Tibial nerve (tissue), 4 donors: ENCODE results near the gene KMT2C. TPM values are rescaled to one million over a fixed set of nuclear protein-coding genes. Genes with fewer than 3 reads are reported as not detected.

ENCODE experiments used
- DNase-seq, 2 donors: peaks; one replicate each; pipeline ENCODE4 v3.0.0-alpha.2; 2019; ENCODE audit warnings: low spot score in 2 of 2
- H3K27ac ChIP-seq, 4 donors: fragments of 200-600 bp; sonication (generic) in 3 of 4; one replicate each; pipeline ENCODE4 v1.5.1; 2017 to 2019; ENCODE audit warnings: mild to moderate bottlenecking in 1 of 4
- H3K27me3 ChIP-seq, 2 donors: fragments of 200-600 bp; sonication (generic) in 1 of 2; one replicate each; pipeline versions ENCODE4 v1.5.1 to v1.6.0; 2017 to 2019
- H3K36me3 ChIP-seq, 3 donors: fragments of 200-600 bp; sonication (generic); one replicate each; pipeline ENCODE4 v1.5.1; 2018 to 2019
- H3K4me1 ChIP-seq, 4 donors: fragments of 200-600 bp; sonication (generic) in 3 of 4; one replicate each; pipeline ENCODE4 v1.5.1; 2017 to 2019
- H3K4me3 ChIP-seq, 4 donors: fragments of 200-600 bp; sonication (generic) in 3 of 4; one replicate each; pipeline ENCODE4 v1.5.1; 2017 to 2019; ENCODE audit warnings: mild to moderate bottlenecking in 1 of 4, moderate library complexity in 1 of 4
- H3K9me3 ChIP-seq, 4 donors: fragments of 200-600 bp; sonication (generic) in 3 of 4; one replicate each; pipeline ENCODE4 v1.5.1; 2017 to 2019
- EP300 ChIP-seq, 2 donors: sonication (generic); formaldehyde crosslinking; IDR thresholded peaks; one replicate each; pipeline ENCODE4 v1.6.1; 2017; ENCODE audit warnings: antibody characterized with exemption in 2 of 2, mild to moderate bottlenecking in 1 of 2
- POLR2A ChIP-seq, 2 donors: fragments of 450-650 bp; IDR thresholded peaks; one replicate each; pipeline ENCODE4 v1.6.1; 2017; ENCODE audit warnings: antibody characterized with exemption in 2 of 2, mild to moderate bottlenecking in 2 of 2, moderate library complexity in 2 of 2
- WGBS, 2 donors: methylation state at CpG; one replicate each; pipeline ENCODE4 v1.1.5; 2018; 5-methylcytosine and 5-hydroxymethylcytosine counted together
- total RNA-seq, 4 donors: library from RNA; depleted of rRNA; stranded (reverse); fragments of >200 nt; gene quantifications; one replicate each; pipeline ENCODE4 v1.1.0, GENCODE V29; 2016
- TF ChIP-seq, protein P1 (sequence below), 5 experiments: fragments of 200-600 bp in 3 of 5; fragments of 450-650 bp in 2 of 5; sonication (generic) in 3 of 5; IDR thresholded peaks; one replicate each; pipeline ENCODE4 v1.5.1; 2016 to 2019; ENCODE audit warnings: antibody characterized with exemption in 5 of 5, mild to moderate bottlenecking in 3 of 5, moderate library complexity in 2 of 5

The KMT2C gene
- total RNA-seq, 4 donors from 2014 or later: 63.2 to 86.1 (median 69.4) TPM

DNA sequence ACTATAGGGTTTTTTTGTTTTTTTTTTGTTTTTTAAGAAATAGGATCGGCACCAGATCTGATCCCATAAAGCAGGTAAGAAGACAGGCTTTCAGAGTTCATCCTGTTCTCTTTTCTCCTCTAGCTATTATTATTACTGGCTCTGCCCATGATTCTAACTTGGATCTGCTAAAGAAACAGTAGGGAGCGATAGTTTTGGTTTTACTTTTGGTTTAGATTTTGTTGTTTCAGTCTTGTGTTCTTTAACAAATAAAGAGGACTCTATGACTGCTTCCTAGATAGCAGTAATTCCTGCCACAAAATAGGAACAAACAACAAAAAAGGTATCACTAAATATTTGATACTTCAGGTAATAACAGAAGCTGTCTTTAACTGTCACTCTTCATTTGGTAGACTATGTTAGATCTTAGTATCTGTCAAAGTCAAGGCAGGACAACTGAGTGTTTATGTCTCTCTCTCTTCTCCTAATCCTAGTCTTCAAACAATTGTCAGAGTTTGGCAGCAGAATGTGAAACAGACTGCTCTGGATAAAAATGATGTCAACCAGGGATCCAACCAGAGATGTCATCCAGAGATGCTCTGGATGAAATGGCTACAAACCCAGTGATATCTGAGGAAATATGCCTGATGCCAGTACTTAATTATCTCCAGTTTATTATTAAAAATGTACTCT is 99.8 kb downstream of the KMT2C start:
- Histone ChIP-seq H3K4me1 (peaks cover 0 to 64% (median 20%) of the 10 kb centered on the region in 4 donors), H3K4me3 (peak overlapping the region in 2 of 4 donors; percentile 20 to 33), H3K27me3 (no peaks in the 10 kb centered on the region), H3K9me3 (no peaks in the 10 kb centered on the region), H3K27ac (peak overlapping the region in 3 of 4 donors; percentile 1 to 59 (median 25)), H3K36me3 (no peaks in the 10 kb centered on the region)
- no peak for TF ChIP-seq POLR2A (IDR thresholded peaks at IDR 0.05)
- TF ChIP-seq, protein P1, sequence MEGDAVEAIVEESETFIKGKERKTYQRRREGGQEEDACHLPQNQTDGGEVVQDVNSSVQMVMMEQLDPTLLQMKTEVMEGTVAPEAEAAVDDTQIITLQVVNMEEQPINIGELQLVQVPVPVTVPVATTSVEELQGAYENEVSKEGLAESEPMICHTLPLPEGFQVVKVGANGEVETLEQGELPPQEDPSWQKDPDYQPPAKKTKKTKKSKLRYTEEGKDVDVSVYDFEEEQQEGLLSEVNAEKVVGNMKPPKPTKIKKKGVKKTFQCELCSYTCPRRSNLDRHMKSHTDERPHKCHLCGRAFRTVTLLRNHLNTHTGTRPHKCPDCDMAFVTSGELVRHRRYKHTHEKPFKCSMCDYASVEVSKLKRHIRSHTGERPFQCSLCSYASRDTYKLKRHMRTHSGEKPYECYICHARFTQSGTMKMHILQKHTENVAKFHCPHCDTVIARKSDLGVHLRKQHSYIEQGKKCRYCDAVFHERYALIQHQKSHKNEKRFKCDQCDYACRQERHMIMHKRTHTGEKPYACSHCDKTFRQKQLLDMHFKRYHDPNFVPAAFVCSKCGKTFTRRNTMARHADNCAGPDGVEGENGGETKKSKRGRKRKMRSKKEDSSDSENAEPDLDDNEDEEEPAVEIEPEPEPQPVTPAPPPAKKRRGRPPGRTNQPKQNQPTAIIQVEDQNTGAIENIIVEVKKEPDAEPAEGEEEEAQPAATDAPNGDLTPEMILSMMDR (IDR thresholded peaks at IDR 0.05): no peak
- no peak for TF ChIP-seq EP300 (IDR thresholded peaks at IDR 0.05)
- 43 to 70% methylated on average over 2 of the region's 2 CpGs for WGBS, 2 donors
- DNase-seq: no peak

DNA sequence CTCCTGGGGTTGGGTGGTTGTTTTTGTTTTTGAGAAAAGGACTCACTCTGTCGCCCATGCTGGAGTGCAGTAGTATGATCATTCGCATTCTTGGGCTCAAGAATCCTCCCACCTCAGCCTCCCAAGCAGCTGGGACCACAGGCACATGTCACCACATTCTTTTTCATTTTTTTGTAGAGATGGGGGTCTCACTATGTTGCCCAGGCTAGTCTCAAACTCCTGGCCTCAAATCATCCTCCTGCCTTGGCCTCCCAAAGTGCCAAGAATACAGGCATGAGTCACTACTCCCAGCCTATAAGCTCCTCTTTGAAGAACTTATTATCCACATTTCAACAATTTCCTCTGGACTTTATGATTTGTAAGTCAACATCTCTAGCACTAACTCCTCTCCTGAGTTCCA is 102.7 kb downstream of the KMT2C start:
- peaks cover 0 to 44% (median 17%) of the 10 kb centered on the region in 4 donors for H3K4me1 ChIP-seq
- H3K4me3 ChIP-seq: no peak overlapping the region
- TF ChIP-seq, protein P1 (IDR thresholded peaks at IDR 0.05): no peak
- no peak for TF ChIP-seq POLR2A (IDR thresholded peaks at IDR 0.05)
- TF ChIP-seq EP300 (IDR thresholded peaks at IDR 0.05): no peak
- peaks cover 0 to 22% (median 0%) of the 10 kb centered on the region in 3 donors for H3K36me3 ChIP-seq
- WGBS, 2 donors: 90 to 95% methylated on average over 2 of the region's 2 CpGs
- no peaks in the 10 kb centered on the region for H3K27me3 ChIP-seq
- DNase-seq: no peak
- no peak overlapping the region for H3K27ac ChIP-seq
- no peaks in the 10 kb centered on the region for H3K9me3 ChIP-seq

DNA sequence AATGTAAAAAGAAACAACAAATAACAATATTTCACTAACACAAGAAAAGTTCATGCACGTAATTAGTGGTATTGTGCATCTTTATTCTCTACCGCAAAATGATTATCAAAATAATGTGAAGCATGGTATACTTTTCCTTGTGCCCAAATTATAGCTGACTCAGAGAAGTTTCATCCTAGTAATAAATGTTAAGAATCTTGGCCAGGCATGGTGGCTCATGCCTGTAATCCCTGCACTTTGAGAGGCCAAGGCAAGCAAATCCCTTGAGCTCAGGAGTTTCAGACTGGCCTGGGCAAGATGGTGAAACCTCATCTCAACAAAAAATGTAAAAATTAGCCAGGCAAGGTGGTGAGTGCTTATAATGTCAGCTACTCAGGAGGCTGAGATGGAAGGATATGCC is 105.0 kb downstream of the KMT2C start:
- H3K27ac ChIP-seq: no peak overlapping the region
- H3K27me3 ChIP-seq: no peaks in the 10 kb centered on the region
- peaks cover 0 to 39% (median 0%) of the 10 kb centered on the region in 3 donors for H3K36me3 ChIP-seq
- no peak overlapping the region for H3K4me3 ChIP-seq
- no peaks in the 10 kb centered on the region for H3K9me3 ChIP-seq
- TF ChIP-seq, protein P1 (IDR thresholded peaks at IDR 0.05): no peak
- TF ChIP-seq EP300 (IDR thresholded peaks at IDR 0.05) (no peak), POLR2A (IDR thresholded peaks at IDR 0.05) (no peak)
- no peak for DNase-seq
- peaks cover 0 to 21% (median 7%) of the 10 kb centered on the region in 4 donors for H3K4me1 ChIP-seq
- WGBS, 2 donors: 87 to 89% methylated on average over 2 of the region's 2 CpGs

DNA sequence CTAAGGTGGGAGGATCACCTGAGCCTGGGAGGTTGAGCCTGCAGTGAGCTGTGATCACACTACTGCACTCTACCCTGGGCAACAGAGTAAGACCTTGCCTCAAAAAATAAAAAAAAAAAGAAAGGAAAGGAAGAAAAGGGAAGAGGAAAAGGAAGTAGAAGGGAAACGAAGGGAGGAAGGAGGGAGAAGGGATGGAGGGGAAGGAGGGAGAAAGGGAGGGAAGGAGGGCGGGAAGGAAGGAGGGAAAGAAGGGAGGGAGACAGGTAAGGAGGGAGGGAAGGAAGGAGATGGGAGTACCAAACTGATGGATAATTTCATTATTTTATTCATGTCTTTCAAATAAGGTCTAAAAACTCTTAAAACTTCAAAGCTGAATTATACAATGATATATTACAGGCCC is 106.3 kb downstream of the KMT2C start:
- DNase-seq: no peak
- Histone ChIP-seq H3K4me3 (no peak overlapping the region), H3K36me3 (peaks cover 0 to 46% (median 0%) of the 10 kb centered on the region in 3 donors), H3K27ac (no peak overlapping the region), H3K9me3 (no peaks in the 10 kb centered on the region), H3K4me1 (peaks cover 0 to 7% (median 0%) of the 10 kb centered on the region in 4 donors), H3K27me3 (no peaks in the 10 kb centered on the region)
- no peak for TF ChIP-seq POLR2A (IDR thresholded peaks at IDR 0.05)
- TF ChIP-seq, protein P1 (IDR thresholded peaks at IDR 0.05): no peak
- no peak for TF ChIP-seq EP300 (IDR thresholded peaks at IDR 0.05)
- 85 to 86% methylated on average over 2 of the region's 2 CpGs for WGBS, 2 donors

DNA sequence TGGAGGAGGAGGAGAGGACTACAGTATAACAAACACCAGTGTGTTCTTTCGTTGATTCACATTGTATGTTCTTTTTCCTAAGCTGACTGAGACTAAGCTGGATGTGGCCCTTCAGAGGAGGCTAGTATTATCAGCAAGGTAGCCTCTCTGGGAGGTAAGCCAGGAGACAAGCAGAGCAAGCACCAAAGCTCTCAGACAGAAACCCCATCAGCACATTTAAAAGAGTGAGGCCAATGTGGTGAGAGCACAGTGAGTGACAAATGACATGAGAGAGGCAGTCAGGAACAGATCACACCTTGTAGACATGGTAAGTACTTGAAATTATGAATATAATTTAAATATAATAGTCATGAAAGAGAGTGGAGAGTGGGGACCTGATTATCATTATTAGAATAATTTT is 107.6 kb downstream of the KMT2C start:
- Histone ChIP-seq H3K4me3 (no peak overlapping the region), H3K9me3 (no peaks in the 10 kb centered on the region), H3K27me3 (no peaks in the 10 kb centered on the region), H3K36me3 (peaks cover 0 to 52% (median 0%) of the 10 kb centered on the region in 3 donors), H3K4me1 (peaks cover 0 to 7% (median 0%) of the 10 kb centered on the region in 4 donors), H3K27ac (no peak overlapping the region)
- 69 to 80% methylated on average over 1 of the region's 1 CpG for WGBS, 2 donors
- no peak for DNase-seq
- TF ChIP-seq EP300 (IDR thresholded peaks at IDR 0.05) (no peak), POLR2A (IDR thresholded peaks at IDR 0.05) (no peak)
- TF ChIP-seq, protein P1 (IDR thresholded peaks at IDR 0.05): no peak
